ENCODE data around the gene HNMT.
"Not testable (repeated sequence)": the region's sequence is repeated elsewhere in the genome, so short reads cannot be mapped to it uniquely, and the experiment has no call there.

Gene HNMT

DNA sequence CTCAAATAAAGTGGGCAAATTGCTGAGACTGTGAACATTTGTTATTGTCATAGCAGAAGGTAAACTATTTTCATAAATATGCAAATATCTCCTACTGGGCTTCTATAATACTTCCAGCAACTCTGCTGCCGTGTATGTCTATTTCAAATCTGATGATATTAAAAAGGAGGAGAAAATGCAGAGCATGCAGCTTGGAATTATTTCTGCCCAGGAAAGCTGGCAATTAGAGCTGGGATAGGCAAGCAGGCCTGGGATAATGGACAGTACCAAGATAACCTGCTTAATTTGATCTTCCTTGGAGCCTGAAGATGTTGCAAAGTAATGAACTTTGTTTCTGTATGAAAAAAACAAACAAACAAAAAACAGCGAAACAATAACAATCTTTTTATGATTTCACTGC lies 72.8 kb downstream of the HNMT start:
- H3K4me3 ChIP-seq (ENCODE audit: low read length), result no peak overlapping the region
- DNase-seq (ENCODE audit: low read depth), result no peak
- TF ChIP-seq, protein P1, sequence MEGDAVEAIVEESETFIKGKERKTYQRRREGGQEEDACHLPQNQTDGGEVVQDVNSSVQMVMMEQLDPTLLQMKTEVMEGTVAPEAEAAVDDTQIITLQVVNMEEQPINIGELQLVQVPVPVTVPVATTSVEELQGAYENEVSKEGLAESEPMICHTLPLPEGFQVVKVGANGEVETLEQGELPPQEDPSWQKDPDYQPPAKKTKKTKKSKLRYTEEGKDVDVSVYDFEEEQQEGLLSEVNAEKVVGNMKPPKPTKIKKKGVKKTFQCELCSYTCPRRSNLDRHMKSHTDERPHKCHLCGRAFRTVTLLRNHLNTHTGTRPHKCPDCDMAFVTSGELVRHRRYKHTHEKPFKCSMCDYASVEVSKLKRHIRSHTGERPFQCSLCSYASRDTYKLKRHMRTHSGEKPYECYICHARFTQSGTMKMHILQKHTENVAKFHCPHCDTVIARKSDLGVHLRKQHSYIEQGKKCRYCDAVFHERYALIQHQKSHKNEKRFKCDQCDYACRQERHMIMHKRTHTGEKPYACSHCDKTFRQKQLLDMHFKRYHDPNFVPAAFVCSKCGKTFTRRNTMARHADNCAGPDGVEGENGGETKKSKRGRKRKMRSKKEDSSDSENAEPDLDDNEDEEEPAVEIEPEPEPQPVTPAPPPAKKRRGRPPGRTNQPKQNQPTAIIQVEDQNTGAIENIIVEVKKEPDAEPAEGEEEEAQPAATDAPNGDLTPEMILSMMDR (conservative IDR thresholded peaks at IDR 0.05; ENCODE audit: low read length), result no peak

DNA sequence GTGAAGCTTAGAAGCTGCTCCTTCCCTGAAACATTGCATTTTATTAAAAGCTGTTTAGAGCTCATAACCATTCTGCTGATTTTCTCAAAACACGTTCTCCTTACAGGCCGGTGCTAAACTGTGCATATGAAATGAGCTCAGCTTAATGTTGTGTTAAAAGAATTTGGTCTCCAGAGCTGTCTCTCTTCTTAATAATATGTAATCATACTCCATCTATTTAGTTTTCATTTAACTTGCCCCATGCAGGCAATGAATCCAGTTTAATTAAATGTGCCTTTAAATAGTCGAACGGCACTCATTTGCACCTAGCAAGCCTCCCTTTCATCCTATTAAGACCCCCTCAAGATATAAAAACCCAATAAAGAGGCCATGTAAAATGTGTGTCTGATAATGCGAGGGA lies 76.3 kb downstream of the HNMT start:
- no peak for DNase-seq (ENCODE audit: low read depth)
- TF ChIP-seq, protein P1 (conservative IDR thresholded peaks at IDR 0.05; ENCODE audit: low read length), result no peak
- H3K4me3 ChIP-seq (ENCODE audit: low read length), result no peak overlapping the region

DNA sequence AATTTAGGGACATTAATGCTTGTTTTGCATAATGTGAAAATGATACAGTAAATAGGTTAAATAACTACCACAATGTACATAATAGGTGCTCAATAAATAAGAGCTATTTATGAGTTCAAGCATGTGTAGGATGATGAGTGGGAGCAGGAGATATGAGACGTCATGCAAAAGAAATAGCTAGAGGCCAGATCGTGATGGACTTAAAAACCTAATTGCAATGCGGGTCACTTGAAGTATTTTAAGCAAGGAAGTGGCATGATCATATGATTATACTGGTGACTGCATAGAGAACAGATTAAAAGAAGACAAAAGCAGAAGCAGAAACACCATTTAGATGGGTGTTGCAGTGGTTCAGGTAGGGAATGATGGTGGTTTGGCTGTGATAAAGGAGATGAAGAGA lies 78.0 kb downstream of the HNMT start:
- no peak overlapping the region for H3K4me3 ChIP-seq (ENCODE audit: low read length)
- TF ChIP-seq, protein P1 (conservative IDR thresholded peaks at IDR 0.05; ENCODE audit: low read length), result no peak
- DNase-seq (ENCODE audit: low read depth), result no peak

DNA sequence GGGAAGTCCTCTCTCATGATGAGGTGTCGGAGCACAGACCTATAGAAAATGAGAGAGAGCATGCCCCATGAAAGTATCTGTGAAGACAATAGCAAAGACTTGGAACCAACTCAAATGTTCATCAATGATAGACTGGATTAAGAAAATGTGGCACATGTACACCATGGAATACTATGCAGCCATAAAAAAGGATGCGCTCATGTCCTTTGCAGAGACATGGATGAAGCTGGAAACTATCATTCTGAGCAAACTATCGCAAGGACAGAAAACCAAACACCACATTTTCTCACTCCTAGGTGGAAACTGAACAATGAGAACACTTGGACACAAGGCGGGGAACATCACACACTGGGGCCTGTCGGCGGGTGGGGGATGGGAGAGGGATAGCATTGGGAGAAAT lies 79.3 kb downstream of the HNMT start:
- DNase-seq (ENCODE audit: low read depth); H3K4me3 ChIP-seq (ENCODE audit: low read length): not testable (repeated sequence)

DNA sequence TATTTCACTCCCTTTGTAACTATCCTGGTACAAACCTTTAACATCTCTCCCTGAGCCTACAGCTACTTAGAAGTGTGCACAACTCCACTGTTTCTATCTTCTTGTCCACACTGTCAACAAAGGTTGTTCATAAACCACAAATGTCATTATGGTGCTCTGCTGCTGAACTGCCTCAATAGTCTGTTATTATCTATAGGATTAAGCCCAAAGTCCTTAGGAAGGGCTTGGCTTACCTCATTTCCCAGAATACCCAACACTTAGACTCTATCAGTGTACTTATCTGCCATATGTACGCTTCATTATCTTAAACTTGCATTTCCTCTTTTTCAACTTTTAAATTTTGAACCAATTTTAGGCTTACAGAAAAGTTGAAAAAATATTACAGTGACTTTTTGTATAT lies 94.2 kb downstream of the HNMT start:
- no peak overlapping the region for H3K4me3 ChIP-seq (ENCODE audit: low read length)
- TF ChIP-seq, protein P1 (conservative IDR thresholded peaks at IDR 0.05; ENCODE audit: low read length), result no peak
- DNase-seq (ENCODE audit: low read depth), result no peak

DNA sequence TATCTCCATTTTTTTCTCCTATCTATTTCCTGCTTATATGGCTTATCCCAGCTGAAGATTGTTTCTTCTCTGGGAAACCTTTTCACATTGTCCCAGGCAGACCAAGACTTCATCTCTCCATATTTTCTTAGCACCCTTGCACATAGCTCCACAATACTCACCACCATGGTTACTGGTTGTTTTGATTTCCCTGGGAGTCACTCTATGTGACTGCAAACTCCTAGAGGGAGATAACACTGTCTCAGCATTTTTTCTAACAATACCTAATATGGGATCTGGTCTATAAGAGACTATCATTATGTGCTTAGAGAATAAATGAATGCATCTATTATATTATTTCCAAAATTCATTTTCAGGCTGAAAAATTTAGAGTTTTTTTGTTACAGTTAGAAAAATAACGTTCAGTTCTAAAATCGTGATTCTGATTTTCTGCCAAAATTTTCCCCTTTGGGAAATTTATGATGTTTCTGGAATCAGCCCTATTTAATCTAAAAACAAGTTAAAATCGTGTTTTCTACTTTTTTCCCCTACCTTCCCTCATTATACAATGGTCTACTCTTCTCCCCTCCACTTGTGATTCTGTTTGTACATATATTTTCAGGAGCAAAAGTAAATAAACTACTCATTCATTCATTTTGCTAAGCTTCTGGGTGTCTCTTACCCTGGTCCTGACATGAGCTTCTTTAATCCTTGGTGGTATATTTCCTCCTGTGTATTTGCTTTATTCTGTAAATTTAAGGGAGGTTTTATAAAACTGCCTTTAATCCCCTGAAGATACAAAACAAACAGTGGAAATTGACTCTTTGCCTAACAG lies 95.4 kb downstream of the HNMT start:
- DNase-seq (ENCODE audit: low read depth), result no peak
- TF ChIP-seq, protein P1 (conservative IDR thresholded peaks at IDR 0.05; ENCODE audit: low read length), result no peak
- H3K4me3 ChIP-seq (ENCODE audit: low read length), result no peak overlapping the region

DNA sequence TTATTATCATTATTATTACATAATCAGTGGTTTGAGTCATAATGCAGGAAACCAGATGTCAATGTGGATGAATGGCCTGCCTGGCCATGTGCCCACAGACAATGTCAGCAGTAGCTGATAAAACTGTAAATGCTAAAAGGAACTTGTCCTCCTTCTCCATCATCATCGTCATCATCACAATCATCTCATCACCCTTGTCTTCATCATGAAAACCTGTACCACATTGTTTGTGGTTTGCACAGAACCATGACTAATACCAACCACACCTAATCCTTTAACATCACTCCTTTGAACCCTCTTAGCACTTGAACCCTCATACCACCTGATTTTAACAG lies 96.0 kb downstream of the HNMT start:
- DNase-seq (ENCODE audit: low read depth), result peak; percentile 52
- TF ChIP-seq, protein P1 (conservative IDR thresholded peaks at IDR 0.05; ENCODE audit: low read length), result no peak
- H3K4me3 ChIP-seq (ENCODE audit: low read length), result no peak overlapping the region
